GM12864 (cell line): ENCODE measurements around the gene SERPINB8.

Source experiments
- DNase-seq: peaks from one replicate; pipeline ENCODE4 v3.0.0-alpha.2; 2011; ENCODE audit warnings: low read depth
- H3K4me3 ChIP-seq: 2 replicates; pipeline ENCODE4 v1.5.1; 2011; ENCODE audit warnings: mild to moderate bottlenecking, low read depth, low read length, control low read depth
- CTCF ChIP-seq: IDR thresholded peaks from 2 replicates; pipeline ENCODE4 v1.5.1; 2011; ENCODE audit warnings: low read depth, mild to moderate bottlenecking, moderate library complexity, low read length, control low read depth, inconsistent platforms; ENCODE audit errors: missing control alignments

SERPINB8 gene

GRCh38 chr18:63979409-63979920 is 9.6 kb downstream of the SERPINB8 start:
- TF ChIP-seq CTCF = peak; percentile 88
- H3K4me3 ChIP-seq = no peak overlapping the region
- no peak for DNase-seq

- no peak for DNase-seq
- TF ChIP-seq CTCF = no peak
- H3K4me3 ChIP-seq = no peak overlapping the region
Observed at GRCh38 chr18:63980027-63980426, 10.1 kb downstream of the SERPINB8 start.

- no peak for TF ChIP-seq CTCF
- DNase-seq = no peak
- H3K4me3 ChIP-seq = no peak overlapping the region
Observed at GRCh38 chr18:63980896-63981460, 11.1 kb downstream of the SERPINB8 start.

GRCh38 chr18:63981719-63982118 is 11.8 kb downstream of the SERPINB8 start:
- DNase-seq = no peak
- TF ChIP-seq CTCF = no peak
- H3K4me3 ChIP-seq = no peak overlapping the region

GRCh38 chr18:63982361-63982760 is 12.5 kb downstream of the SERPINB8 start:
- DNase-seq = no peak
- TF ChIP-seq CTCF = no peak
- H3K4me3 ChIP-seq = no peak overlapping the region

GRCh38 chr18:63986885-63987284 is 17.0 kb downstream of the SERPINB8 start:
- H3K4me3 ChIP-seq = no peak overlapping the region
- no peak for DNase-seq
- TF ChIP-seq CTCF = no peak

- TF ChIP-seq CTCF = no peak
- DNase-seq = no peak
- H3K4me3 ChIP-seq = no peak overlapping the region
Observed at GRCh38 chr18:63987743-63988142, 17.9 kb downstream of the SERPINB8 start.
